PC-9 (cell line): Measurements from ENCODE around the gene LSMEM2. TPM values are rescaled to one million over a fixed set of nuclear protein-coding genes. Genes with fewer than 3 reads are reported as not detected.
"Not testable (repeated sequence)": the region's sequence is repeated elsewhere in the genome, so short reads cannot be mapped to it uniquely, and the experiment has no call there.

ENCODE experiments used
- BruUV-seq: library from RNA; stranded (reverse); fragments of 400-500 nt; replicated peaks from 2 replicates; lab custom pipeline; 2021; lab: Mats Ljungman, UMichigan
- CTCF ChIA-PET: fragments of 300-600 bp; sonication (Branson Sonifier 250); formaldehyde crosslinking; loops from one replicate; lab custom pipeline; 2022; ENCODE audit warnings: antibody characterized with exemption; lab: Charles Lee
- POLR2A ChIA-PET: fragments of 300-600 bp; sonication (Branson Sonifier 250); formaldehyde crosslinking; loops from one replicate; lab custom pipeline; 2022; ENCODE audit warnings: antibody characterized with exemption; ENCODE audit not compliant: unreplicated experiment; lab: Charles Lee
- DNase-seq, 2 experiments: peaks; one replicate each; pipeline versions ENCODE4 v3.0.0 to v3.0.0-alpha.2; 2015 to 2022; ENCODE audit warnings: mixed read lengths in 1 of 2
- H2AFZ ChIP-seq: fragments of 200-600 bp; sonication (generic); 2 replicates; pipeline ENCODE4 v1.8.1; 2017; ENCODE audit warnings: antibody characterized with exemption
- H3F3A ChIP-seq: fragments of 200-600 bp; sonication (generic); 2 replicates; pipeline ENCODE4 v1.8.1; 2017; ENCODE audit warnings: antibody characterized with exemption, mild to moderate bottlenecking, low read depth; ENCODE audit not compliant: insufficient read depth
- H3K27ac ChIP-seq: fragments of 200-600 bp; sonication (generic); 2 replicates; pipeline ENCODE4 v1.6.1; 2016; ENCODE audit warnings: mixed run types
- H3K27me3 ChIP-seq: fragments of 200-600 bp; sonication (generic); 2 replicates; pipeline ENCODE4 v1.6.1; 2016; ENCODE audit warnings: low read depth, mixed run types; ENCODE audit not compliant: insufficient read depth
- H3K36me3 ChIP-seq: fragments of 200-600 bp; sonication (generic); 2 replicates; pipeline ENCODE4 v1.6.1; 2016; ENCODE audit warnings: low read depth, mixed run types
- H3K4me1 ChIP-seq: fragments of 200-600 bp; sonication (generic); replicated peaks from 2 replicates; pipeline ENCODE4 v1.6.1; 2016; ENCODE audit warnings: mixed run types; ENCODE audit not compliant: insufficient read depth
- H3K4me2 ChIP-seq: fragments of 200-600 bp; sonication (generic); 2 replicates; pipeline ENCODE4 v1.6.1; 2017; ENCODE audit warnings: mixed run types
- H3K4me3 ChIP-seq: fragments of 200-600 bp; sonication (generic); 2 replicates; pipeline ENCODE4 v1.6.1; 2016; ENCODE audit warnings: mixed run types
- H3K79me2 ChIP-seq: fragments of 200-600 bp; sonication (generic); 2 replicates; pipeline ENCODE4 v1.6.1; 2017; ENCODE audit warnings: low read depth, mixed run types
- H3K9me2 ChIP-seq: fragments of 200-600 bp; sonication (generic); 2 replicates; pipeline ENCODE4 v1.8.1; 2017; ENCODE audit warnings: mild to moderate bottlenecking; ENCODE audit not compliant: insufficient read depth
- H3K9me3 ChIP-seq: fragments of 200-600 bp; sonication (generic); 2 replicates; pipeline ENCODE4 v1.8.1; 2016; ENCODE audit warnings: low read depth; ENCODE audit not compliant: insufficient read depth
- H4K20me1 ChIP-seq: fragments of 200-600 bp; sonication (generic); 2 replicates; pipeline ENCODE4 v1.8.1; 2017; ENCODE audit not compliant: insufficient read depth
- CTCF ChIP-seq: fragments of 200-600 bp; sonication (generic); conservative IDR thresholded peaks from 2 replicates; pipeline ENCODE4 v1.6.1; 2017; ENCODE audit warnings: mixed run types, antibody characterized with exemption, mild to moderate bottlenecking, moderate library complexity
- EZH2 ChIP-seq: fragments of 200-600 bp; sonication (generic); IDR thresholded peaks from 2 replicates; pipeline ENCODE4 v1.8.0; 2017; ENCODE audit warnings: antibody characterized with exemption, low read depth
- intact Hi-C: fragments of 100-400 bp; cut with micrococcal nuclease; formaldehyde crosslinking; loops from one replicate; pipeline ENCODE4 v1.10.0; 2022; ENCODE audit not compliant: unreplicated experiment
- total RNA-seq: library from RNA; stranded (reverse); gene quantifications from 2 replicates; pipeline ENCODE4 v1.2.3, GENCODE V29; 2021

Gene LSMEM2
- total RNA-seq, 1 experiment from 2014 or later, result 0.55 TPM

GRCh38 chr3:50279255-50280016 lies 549 bp downstream of the LSMEM2 start:
- H3K9me2 ChIP-seq, result no peaks in the 10 kb centered on the region
- no peaks in the 10 kb centered on the region for H3F3A ChIP-seq
- H3K36me3 ChIP-seq, result no peaks in the 10 kb centered on the region
- TF ChIP-seq CTCF (no peak), EZH2 (no peak)
- no peak overlapping the region for H2AFZ ChIP-seq
- H3K27ac ChIP-seq, result no peak overlapping the region
- H3K4me1 ChIP-seq, result no peaks in the 10 kb centered on the region
- no peaks in the 10 kb centered on the region for H4K20me1 ChIP-seq
- POLR2A ChIA-PET, result interaction anchor here (0.6 kb wide), 1 partner anchor 38 kb away, joined by 3 read pairs; no protein-coding TSS in a partner anchor
- no peak overlapping the region for H3K4me3 ChIP-seq
- BruUV-seq, result no TSS peak
- no peak for DNase-seq
- no peak overlapping the region for H3K4me2 ChIP-seq
- intact Hi-C loops, result no loop called here
- no peaks in the 10 kb centered on the region for H3K27me3 ChIP-seq
- CTCF ChIA-PET, result interaction anchor here (0.6 kb wide), 1 partner anchor 34 kb away, joined by 6 read pairs; no protein-coding TSS in a partner anchor
- no peaks in the 10 kb centered on the region for H3K79me2 ChIP-seq
- no peaks in the 10 kb centered on the region for H3K9me3 ChIP-seq

DNA sequence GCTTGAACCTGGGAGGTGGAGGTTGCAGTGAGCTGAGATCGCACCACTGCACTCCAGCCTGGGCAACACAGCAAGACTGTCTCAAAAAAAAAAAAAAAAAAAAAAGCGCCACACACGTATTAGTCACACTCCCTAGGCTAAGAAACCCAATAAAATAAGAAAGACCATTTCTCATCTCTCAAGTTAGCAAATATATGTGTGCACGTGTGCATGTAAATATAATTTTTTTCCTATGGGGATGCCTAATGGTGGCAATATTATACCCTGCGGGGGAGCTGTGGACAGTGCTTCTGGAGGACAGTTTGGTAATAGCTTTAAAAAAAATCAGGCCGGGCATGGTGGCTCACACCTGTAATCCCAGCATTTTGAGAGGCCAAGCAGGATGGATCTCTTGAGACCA lies 5.2 kb downstream of the LSMEM2 start:
- H3K79me2 ChIP-seq, BruUV-seq, H3K27ac ChIP-seq, H3K4me2 ChIP-seq, H3K9me2 ChIP-seq, H3K27me3 ChIP-seq, H3K36me3 ChIP-seq, DNase-seq, intact Hi-C loops, H4K20me1 ChIP-seq, H3K9me3 ChIP-seq, H2AFZ ChIP-seq, H3K4me1 ChIP-seq, H3K4me3 ChIP-seq: not testable (repeated sequence)
- POLR2A ChIA-PET, result interaction anchor here (0.7 kb wide), 1 partner anchor 354 kb away, joined by 5 read pairs; the partner anchor contains the start of gene MON1A
- CTCF ChIA-PET, result interaction anchor here (0.6 to 1.3 kb wide), 3 partner anchors 13 to 148 kb away, joined by 3 to 14 read pairs (median 9); no protein-coding TSS in a partner anchor
- H3F3A ChIP-seq, result peaks cover 11% of the 10 kb centered on the region; the same call in 1 of the 2 replicates

DNA sequence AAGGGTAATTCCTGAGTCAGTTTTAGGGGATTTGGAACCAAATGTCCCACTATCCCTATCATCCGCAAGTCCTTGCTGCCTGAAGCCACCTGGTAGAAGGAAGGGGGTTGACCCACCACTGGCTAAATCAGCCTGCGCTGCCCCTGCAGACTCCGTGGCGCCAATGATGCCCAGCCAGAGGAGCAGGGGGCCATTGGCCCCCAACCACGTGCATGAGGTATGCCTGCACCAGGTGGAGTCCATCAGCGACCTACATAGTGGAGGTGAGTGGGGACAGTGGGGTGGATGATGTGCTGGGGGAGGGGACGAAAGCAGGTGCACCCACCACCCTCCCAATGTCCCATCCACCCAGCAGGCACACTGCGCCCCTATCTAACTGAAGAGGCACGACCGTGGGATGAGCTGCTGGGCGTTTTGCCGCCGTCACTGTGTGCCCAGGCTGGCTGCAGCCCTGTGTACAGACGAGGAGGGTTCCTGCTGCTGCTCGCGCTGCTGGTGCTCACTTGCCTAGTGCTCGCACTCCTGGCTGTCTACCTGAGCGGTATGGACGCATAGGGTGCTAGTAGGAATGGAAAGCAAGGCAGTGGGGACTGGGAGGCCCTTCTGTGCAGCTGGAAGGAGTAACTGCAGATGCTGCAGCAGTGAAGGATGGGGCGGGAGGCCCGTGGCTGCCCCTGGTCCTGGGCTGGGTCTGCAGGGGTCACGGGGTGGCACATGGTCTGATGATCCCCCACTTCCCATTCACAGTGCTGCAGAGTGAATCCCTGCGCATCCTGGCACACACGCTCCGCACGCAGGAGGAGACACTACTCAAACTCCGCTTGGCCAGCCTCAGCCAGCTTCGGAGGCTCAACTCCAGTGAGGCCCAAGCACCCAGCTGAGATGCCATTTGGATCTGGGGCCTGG lies 7.7 kb downstream of the LSMEM2 start:
- POLR2A ChIA-PET, result no interaction called here
- peaks cover 20% of the 10 kb centered on the region for H3K79me2 ChIP-seq
- CTCF ChIA-PET, result no interaction called here
- TF ChIP-seq EZH2, result no peak
- TF ChIP-seq CTCF, result no peak
- H3K36me3 ChIP-seq, result no peaks in the 10 kb centered on the region
- H3K4me2 ChIP-seq, result no peak overlapping the region
- no peak overlapping the region for H3K4me3 ChIP-seq
- H3K9me3 ChIP-seq, result no peaks in the 10 kb centered on the region
- no peak overlapping the region for H2AFZ ChIP-seq
- intact Hi-C loops, result no loop called here
- 0 out of 2 replicates have a peak, but pooled peaks cover 7% of the 10 kb centered on the region for H3K4me1 ChIP-seq
- H3K27ac ChIP-seq, result no peak overlapping the region
- H3F3A ChIP-seq, result peaks cover 11% of the 10 kb centered on the region; the same call in 1 of the 2 replicates
- DNase-seq, result no peak
- no peaks in the 10 kb centered on the region for H4K20me1 ChIP-seq
- no peaks in the 10 kb centered on the region for H3K27me3 ChIP-seq
- H3K9me2 ChIP-seq, result no peaks in the 10 kb centered on the region
- no TSS peak for BruUV-seq
